MCF 10A (cell line): ENCODE data around the gene CLP1. TPM values are rescaled to one million over a fixed set of nuclear protein-coding genes. Genes with fewer than 3 reads are reported as not detected.

Experiments
- BruUV-seq: library from RNA; stranded (reverse); fragments of 400-500 nt; replicated peaks from 2 replicates; lab custom pipeline; 2021; lab: Mats Ljungman, UMichigan
- CTCF ChIA-PET: fragments of 300-600 bp; sonication (Branson Sonifier 250); formaldehyde crosslinking; extraction: SDS; loops from one replicate; lab custom pipeline; 2021; ENCODE audit warnings: antibody characterized with exemption, inconsistent platforms; lab: Yijun Ruan, JAX
- POLR2A ChIA-PET: fragments of 300-600, 350-650 bp; sonication (Branson Sonifier 250); formaldehyde crosslinking; extraction: SDS; loops from one replicate; lab custom pipeline; 2020; ENCODE audit warnings: antibody characterized with exemption, inconsistent platforms; lab: Yijun Ruan, JAX
- DNase-seq: peaks from one replicate; pipeline ENCODE4 v3.0.0-alpha.2; 2018; ENCODE audit not compliant: unreplicated experiment
- H3K27ac Mint-ChIP-seq: one replicate; pipeline ENCODE4 v1.8.0; 2022; ENCODE audit warnings: mild to moderate bottlenecking, low read depth, mixed read lengths; ENCODE audit not compliant: unreplicated experiment
- H3K27me3 Mint-ChIP-seq: one replicate; pipeline ENCODE4 v1.8.0; 2022; ENCODE audit warnings: mixed read lengths; ENCODE audit not compliant: insufficient read depth, unreplicated experiment
- H3K36me3 Mint-ChIP-seq: one replicate; pipeline ENCODE4 v1.8.0; 2022; ENCODE audit warnings: mild to moderate bottlenecking, moderate library complexity, mixed read lengths; ENCODE audit not compliant: insufficient read depth, unreplicated experiment
- H3K4me1 Mint-ChIP-seq: one replicate; pipeline ENCODE4 v1.8.0; 2022; ENCODE audit warnings: mixed read lengths; ENCODE audit not compliant: insufficient read depth, unreplicated experiment
- H3K4me3 Mint-ChIP-seq: one replicate; pipeline ENCODE4 v1.8.0; 2022; ENCODE audit warnings: mild to moderate bottlenecking, moderate library complexity, mixed read lengths; ENCODE audit not compliant: unreplicated experiment
- H3K9me3 Mint-ChIP-seq: one replicate; pipeline ENCODE4 v1.8.0; 2022; ENCODE audit warnings: mixed read lengths; ENCODE audit not compliant: unreplicated experiment
- CTCF ChIP-seq: fragments of 200-600 bp; IDR thresholded peaks from one replicate; pipeline ENCODE4 v1.8.0; 2022; ENCODE audit warnings: antibody characterized with exemption, mild to moderate bottlenecking; ENCODE audit not compliant: unreplicated experiment
- intact Hi-C: fragments of 100-400 bp; cut with micrococcal nuclease; formaldehyde crosslinking; loops from 2 replicates; pipeline ENCODE4 v1.14.1; 2022
- total RNA-seq: library from RNA; stranded (reverse); gene quantifications from 2 replicates; pipeline ENCODE4 v1.2.3, GENCODE V29; 2022

Gene CLP1
- total RNA-seq, 1 experiment from 2014 or later = 9.2 TPM

GRCh38 chr11:57639321-57640067 is 18.1 kb upstream of the CLP1 start:
- intact Hi-C loops = loop anchor here (5.0 kb wide), 1 partner anchor 292 kb away; no protein-coding TSS in a partner anchor
- H3K27ac Mint-ChIP-seq = peak overlapping the region; percentile 96
- peaks cover 24% of the 10 kb centered on the region for H3K36me3 Mint-ChIP-seq

GRCh38 chr11:57640068-57640800 is 17.3 kb upstream of the CLP1 start:
- H3K27ac Mint-ChIP-seq = peak overlapping the region; percentile 96

More at GRCh38 chr11:57639321-57640067, 18.1 kb upstream of the CLP1 start:
- BruUV-seq = no TSS peak
- ChIA-PET POLR2A (interaction anchor here (0.6 to 4.2 kb wide), 3 partner anchors 17 to 336 kb away, joined by 4 to 31 read pairs (median 5); partner anchors contain the start of gene UBE2L6), CTCF (interaction anchor here (0.6 to 13.5 kb wide), 25 partner anchors 8 to 873 kb away, joined by 3 to 315 read pairs (median 4); partner anchors contain the start of genes RTN4RL2, SSRP1 and UBE2L6)
- no peak for TF ChIP-seq CTCF
- peaks cover 5% of the 10 kb centered on the region for H3K4me1 Mint-ChIP-seq
- H3K4me3 Mint-ChIP-seq = peak overlapping the region; percentile 92
- DNase-seq = no peak
- no peaks in the 10 kb centered on the region for H3K27me3 Mint-ChIP-seq
- no peaks in the 10 kb centered on the region for H3K9me3 Mint-ChIP-seq

GRCh38 chr11:57641011-57641807 is 16.4 kb upstream of the CLP1 start:
- no TSS peak for BruUV-seq
- Mint-ChIP-seq H3K27ac (no peak overlapping the region), H3K4me3 (no peak overlapping the region), H3K4me1 (peaks cover 5% of the 10 kb centered on the region), H3K9me3 (no peaks in the 10 kb centered on the region), H3K27me3 (peaks cover 3% of the 10 kb centered on the region), H3K36me3 (peaks cover 25% of the 10 kb centered on the region)
- peak; percentile 63 for DNase-seq
- POLR2A ChIA-PET = interaction anchor here (0.7 to 4.2 kb wide), 8 partner anchors 26 to 316 kb away, joined by 3 to 31 read pairs (median 3); partner anchors contain the start of genes TIMM10, TNKS1BP1 and UBE2L6
- TF ChIP-seq CTCF = peak; percentile 52
- intact Hi-C loops = loop anchor here (1.0 to 5.0 kb wide), 3 partner anchors 73 to 294 kb away; partner anchors contain the start of gene TIMM10
- CTCF ChIA-PET = interaction anchor here (0.5 to 13.5 kb wide), 59 partner anchors 8 to 1473 kb away, joined by 3 to 315 read pairs (median 4); partner anchors contain the start of genes RTN4RL2, UBE2L6 and YPEL4

More at GRCh38 chr11:57640068-57640800, 17.3 kb upstream of the CLP1 start:
- Mint-ChIP-seq H3K4me3 (peak overlapping the region; percentile 92), H3K4me1 (peaks cover 5% of the 10 kb centered on the region), H3K27me3 (no peaks in the 10 kb centered on the region), H3K9me3 (no peaks in the 10 kb centered on the region), H3K36me3 (peaks cover 24% of the 10 kb centered on the region)
- intact Hi-C loops = loop anchor here (5.0 kb wide), 1 partner anchor 293 kb away; no protein-coding TSS in a partner anchor
- POLR2A ChIA-PET = interaction anchor here (1.2 to 4.2 kb wide), 3 partner anchors 17 to 315 kb away, joined by 3 to 31 read pairs (median 4); partner anchors contain the start of genes TNKS1BP1 and UBE2L6
- no TSS peak for BruUV-seq
- DNase-seq = no peak
- no peak for TF ChIP-seq CTCF
- CTCF ChIA-PET = interaction anchor here (0.6 to 13.5 kb wide), 47 partner anchors 8 to 873 kb away, joined by 3 to 315 read pairs (median 4); partner anchors contain the start of genes RTN4RL2, SSRP1, UBE2L6 and YPEL4
